OCI-LY1 (cell line): ENCODE measurements around the gene LPCAT2.

Experiments used
- EZH2 ChIP-seq: fragments of 200-600 bp; sonication (generic), shearing (Covaris generic); IDR thresholded peaks from 2 replicates; pipeline ENCODE4 v1.8.0; 2017; ENCODE audit warnings: borderline replicate concordance, mixed run types, mild to moderate bottlenecking, antibody characterized with exemption, low read length, moderate library complexity, mixed read lengths
- TF ChIP-seq, protein P1 (sequence below): fragments of 200-600 bp; sonication (generic), shearing (Covaris generic); IDR thresholded peaks from 2 replicates; pipeline ENCODE4 v1.5.1; 2017; ENCODE audit warnings: mild to moderate bottlenecking, antibody characterized with exemption, low read length, moderate library complexity, mixed read lengths

DNA sequence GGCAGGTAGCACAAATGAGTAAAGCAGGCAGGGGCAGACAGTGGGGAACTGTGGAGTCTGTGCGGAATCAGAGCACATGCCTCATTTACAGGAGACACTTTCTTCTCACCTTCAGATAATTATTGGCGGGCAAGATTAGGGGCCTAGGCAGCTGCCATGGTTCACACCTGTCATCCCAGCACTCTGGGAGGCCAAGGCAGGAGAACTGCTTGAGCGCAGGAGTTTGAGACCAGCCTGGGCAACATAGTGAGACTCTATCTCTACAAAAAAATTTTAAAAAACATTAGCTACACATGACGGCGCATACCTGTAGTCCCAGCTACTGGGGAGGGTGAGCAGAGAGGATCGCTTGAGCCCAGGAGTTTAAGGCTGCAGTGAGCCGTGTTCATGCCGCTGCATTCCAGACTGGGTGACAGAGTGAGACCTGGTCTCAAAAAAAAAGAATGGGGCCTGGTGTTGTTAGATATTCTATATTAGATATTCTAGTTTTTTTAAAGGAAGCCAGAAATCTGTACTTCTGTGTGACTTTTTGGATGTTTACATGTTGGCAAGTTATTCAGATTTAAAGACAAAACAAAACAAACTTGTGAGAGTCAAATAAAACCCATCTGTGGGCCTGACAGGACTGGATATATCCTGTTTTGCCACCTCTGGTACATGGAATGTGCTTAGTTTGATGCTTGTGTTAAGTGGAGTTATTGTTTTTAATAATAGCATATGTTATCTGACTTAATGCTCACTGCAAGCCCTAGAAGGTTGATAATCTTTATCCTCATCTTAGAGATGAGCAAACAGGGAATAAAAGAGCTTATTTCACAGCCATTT, 4.9 kb upstream of the LPCAT2 start:
- TF ChIP-seq, protein P1, sequence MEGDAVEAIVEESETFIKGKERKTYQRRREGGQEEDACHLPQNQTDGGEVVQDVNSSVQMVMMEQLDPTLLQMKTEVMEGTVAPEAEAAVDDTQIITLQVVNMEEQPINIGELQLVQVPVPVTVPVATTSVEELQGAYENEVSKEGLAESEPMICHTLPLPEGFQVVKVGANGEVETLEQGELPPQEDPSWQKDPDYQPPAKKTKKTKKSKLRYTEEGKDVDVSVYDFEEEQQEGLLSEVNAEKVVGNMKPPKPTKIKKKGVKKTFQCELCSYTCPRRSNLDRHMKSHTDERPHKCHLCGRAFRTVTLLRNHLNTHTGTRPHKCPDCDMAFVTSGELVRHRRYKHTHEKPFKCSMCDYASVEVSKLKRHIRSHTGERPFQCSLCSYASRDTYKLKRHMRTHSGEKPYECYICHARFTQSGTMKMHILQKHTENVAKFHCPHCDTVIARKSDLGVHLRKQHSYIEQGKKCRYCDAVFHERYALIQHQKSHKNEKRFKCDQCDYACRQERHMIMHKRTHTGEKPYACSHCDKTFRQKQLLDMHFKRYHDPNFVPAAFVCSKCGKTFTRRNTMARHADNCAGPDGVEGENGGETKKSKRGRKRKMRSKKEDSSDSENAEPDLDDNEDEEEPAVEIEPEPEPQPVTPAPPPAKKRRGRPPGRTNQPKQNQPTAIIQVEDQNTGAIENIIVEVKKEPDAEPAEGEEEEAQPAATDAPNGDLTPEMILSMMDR = no peak
- TF ChIP-seq EZH2 = no peak
